NB4 (cell line): Measurements from ENCODE around the gene TMTC2.

Experiments
- DNase-seq: peaks from one replicate; pipeline ENCODE4 v3.0.0; 2010; ENCODE audit warnings: low read depth
- H3K4me3 ChIP-seq: one replicate; pipeline ENCODE4 v1.5.1; 2011; ENCODE audit warnings: mild to moderate bottlenecking, low read depth, low read length, moderate library complexity
- MYC ChIP-seq: IDR thresholded peaks from 2 replicates; pipeline ENCODE4 v1.6.1; 2011; ENCODE audit warnings: low read depth, low read length
- POLR2A ChIP-seq: IDR thresholded peaks from 2 replicates; pipeline ENCODE4 v1.6.1; 2011; ENCODE audit warnings: mild to moderate bottlenecking; ENCODE audit not compliant: insufficient read length; ENCODE audit errors: extremely low read depth
- TF ChIP-seq, protein P1 (sequence below): IDR thresholded peaks from 2 replicates; pipeline ENCODE4 v1.6.1; 2011; ENCODE audit warnings: low read depth, low read length
- TF ChIP-seq, protein P2 (sequence below): IDR thresholded peaks from one replicate; pipeline ENCODE4 v1.5.1; 2012; ENCODE audit warnings: low read depth, low read length

The TMTC2 gene

DNA sequence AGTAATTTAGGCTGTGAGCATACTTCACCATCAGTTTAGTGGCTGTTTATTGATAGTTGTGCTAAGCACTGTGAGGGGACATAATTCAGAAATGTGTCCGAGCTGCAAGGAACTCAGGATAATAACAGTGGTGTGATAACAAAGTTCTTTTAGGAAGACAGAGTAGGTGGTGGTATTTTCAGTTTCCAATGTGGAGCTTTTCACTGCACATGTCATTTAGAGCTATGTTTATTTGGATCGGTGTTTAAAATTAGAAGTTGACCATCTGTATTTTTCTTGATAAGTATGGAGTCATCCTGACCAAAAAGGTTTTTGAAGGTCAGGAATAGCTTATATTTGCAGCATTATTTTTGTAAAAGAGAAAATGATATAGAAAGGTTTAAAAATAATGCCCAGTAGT is 443.5 kb downstream of the TMTC2 start:
- TF ChIP-seq POLR2A (no peak), MYC (no peak)
- TF ChIP-seq, protein P1, sequence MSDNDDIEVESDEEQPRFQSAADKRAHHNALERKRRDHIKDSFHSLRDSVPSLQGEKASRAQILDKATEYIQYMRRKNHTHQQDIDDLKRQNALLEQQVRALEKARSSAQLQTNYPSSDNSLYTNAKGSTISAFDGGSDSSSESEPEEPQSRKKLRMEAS: no peak
- TF ChIP-seq, protein P2, sequence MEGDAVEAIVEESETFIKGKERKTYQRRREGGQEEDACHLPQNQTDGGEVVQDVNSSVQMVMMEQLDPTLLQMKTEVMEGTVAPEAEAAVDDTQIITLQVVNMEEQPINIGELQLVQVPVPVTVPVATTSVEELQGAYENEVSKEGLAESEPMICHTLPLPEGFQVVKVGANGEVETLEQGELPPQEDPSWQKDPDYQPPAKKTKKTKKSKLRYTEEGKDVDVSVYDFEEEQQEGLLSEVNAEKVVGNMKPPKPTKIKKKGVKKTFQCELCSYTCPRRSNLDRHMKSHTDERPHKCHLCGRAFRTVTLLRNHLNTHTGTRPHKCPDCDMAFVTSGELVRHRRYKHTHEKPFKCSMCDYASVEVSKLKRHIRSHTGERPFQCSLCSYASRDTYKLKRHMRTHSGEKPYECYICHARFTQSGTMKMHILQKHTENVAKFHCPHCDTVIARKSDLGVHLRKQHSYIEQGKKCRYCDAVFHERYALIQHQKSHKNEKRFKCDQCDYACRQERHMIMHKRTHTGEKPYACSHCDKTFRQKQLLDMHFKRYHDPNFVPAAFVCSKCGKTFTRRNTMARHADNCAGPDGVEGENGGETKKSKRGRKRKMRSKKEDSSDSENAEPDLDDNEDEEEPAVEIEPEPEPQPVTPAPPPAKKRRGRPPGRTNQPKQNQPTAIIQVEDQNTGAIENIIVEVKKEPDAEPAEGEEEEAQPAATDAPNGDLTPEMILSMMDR: no peak
- no peak overlapping the region for H3K4me3 ChIP-seq
- no peak for DNase-seq

DNA sequence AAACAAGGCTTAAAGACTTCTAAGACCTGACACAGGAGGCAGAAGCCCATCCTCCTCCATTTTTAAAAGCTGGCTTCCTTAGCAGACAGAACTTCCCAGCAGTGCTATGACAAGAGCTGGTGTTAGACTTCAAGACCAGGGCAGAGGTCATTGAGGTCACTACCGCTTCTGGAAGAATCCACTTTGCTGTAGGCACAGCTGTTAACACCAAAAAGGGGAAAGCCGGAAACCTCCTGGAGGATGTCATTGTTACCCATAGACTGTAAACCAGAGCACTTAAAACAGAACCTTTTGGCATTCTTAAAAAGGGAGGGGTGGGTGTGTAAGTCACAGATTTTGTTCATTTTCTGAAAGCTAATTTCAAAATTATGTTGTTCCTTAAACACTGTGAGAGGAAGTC is 445.7 kb downstream of the TMTC2 start:
- no peak overlapping the region for H3K4me3 ChIP-seq
- TF ChIP-seq, protein P2: no peak
- TF ChIP-seq MYC (no peak), POLR2A (no peak)
- TF ChIP-seq, protein P1: no peak
- DNase-seq: no peak

DNA sequence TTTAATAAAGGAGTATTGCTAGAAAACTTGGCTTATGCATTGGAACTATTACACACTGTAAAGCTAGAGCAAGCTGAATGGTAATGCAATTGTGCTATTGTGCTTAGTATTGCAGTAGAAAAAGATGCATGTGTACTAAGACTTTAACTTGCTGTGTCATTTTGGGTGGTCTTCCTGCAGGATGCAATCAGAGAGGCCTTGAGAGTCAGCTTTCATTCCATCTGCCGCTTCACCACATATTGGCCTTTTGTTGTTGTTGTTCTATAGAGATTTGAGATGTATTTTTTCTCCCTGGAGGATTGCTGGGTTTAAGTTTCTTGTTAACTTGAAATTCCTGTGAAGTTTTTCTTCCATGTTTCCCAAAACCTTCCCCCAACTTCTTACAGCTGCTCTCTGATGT is 449.7 kb downstream of the TMTC2 start:
- H3K4me3 ChIP-seq: no peak overlapping the region
- no peak for DNase-seq
- TF ChIP-seq MYC: no peak
- TF ChIP-seq POLR2A: no peak
- TF ChIP-seq, protein P1: no peak
- TF ChIP-seq, protein P2: no peak

DNA sequence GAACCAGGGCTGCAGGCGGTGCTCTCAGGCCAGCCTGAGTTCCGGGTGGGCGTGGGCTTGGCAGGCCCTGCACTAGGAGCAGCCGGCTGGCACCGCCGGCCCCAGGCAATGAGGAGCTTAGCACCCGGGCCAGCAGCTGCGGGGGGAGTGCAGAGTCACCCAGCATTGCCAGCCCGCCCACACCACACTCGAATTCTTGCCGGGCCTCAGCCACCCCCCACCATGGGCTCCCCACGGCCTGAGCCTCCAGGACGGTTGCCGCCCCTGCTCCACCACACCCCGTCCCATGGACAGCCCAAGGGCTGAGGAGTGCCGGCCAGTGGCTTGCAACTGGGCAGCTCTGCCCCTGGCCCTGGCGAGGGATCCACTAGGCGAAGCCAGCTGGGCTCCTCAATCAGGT is 453.4 kb downstream of the TMTC2 start:
- no peak overlapping the region for H3K4me3 ChIP-seq

DNA sequence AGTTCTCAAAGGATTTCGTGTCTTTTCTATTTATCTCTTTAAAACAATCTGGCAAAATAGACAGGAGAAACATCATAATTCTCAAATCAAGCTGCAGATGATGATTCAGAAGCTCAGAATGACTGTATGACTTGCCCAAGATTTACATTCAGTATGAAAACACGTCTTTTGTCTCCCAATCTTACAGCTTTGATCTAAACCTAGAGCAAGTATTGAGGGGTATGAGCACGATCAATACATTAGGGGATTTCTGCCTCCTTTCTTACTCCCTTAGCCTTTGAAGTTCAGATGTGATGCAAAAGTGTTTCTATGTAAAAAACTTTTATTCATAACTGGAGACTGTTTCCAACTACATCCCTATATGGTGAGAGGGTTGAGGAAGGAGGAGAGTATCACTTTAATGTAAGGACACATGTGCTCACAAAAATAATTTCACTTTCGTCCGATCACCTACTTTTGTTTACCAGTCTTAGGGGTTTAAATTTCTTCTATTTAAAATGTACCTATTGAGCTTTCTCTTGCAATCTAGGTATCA is 454.8 kb downstream of the TMTC2 start:
- TF ChIP-seq, protein P1: no peak
- no peak for TF ChIP-seq POLR2A
- TF ChIP-seq, protein P2: no peak
- DNase-seq: no peak

More for the DNA sequence above, 453.4 kb downstream of the TMTC2 start:
- TF ChIP-seq POLR2A (no peak), MYC (no peak)
- TF ChIP-seq, protein P2: no peak
- TF ChIP-seq, protein P1: no peak
- DNase-seq: no peak

More for the DNA sequence above, 454.8 kb downstream of the TMTC2 start:
- H3K4me3 ChIP-seq: no peak overlapping the region
